Hematopoietic multipotent progenitor cell treated with erythropoietin and hydrocortisone succinate and interleukin-3 and kit ligand, for 17 days (in vitro differentiated cells): ENCODE measurements around the gene ACSS1.

Experiments used
- DNase-seq: peaks from one replicate; pipeline ENCODE4 v3.0.0-alpha.2; 2015; ENCODE audit warnings: low spot score

ACSS1 gene

GRCh38 chr20:25058847-25059810 lies 1.2 kb upstream of the ACSS1 start:
- DNase-seq, result peak; percentile 12

GRCh38 chr20:25057234-25058050 lies 497 bp downstream of the ACSS1 start:
- DNase-seq, result peak; percentile 73

- DNase-seq, result no peak
Measured at GRCh38 chr20:25056690-25057233, 1.2 kb downstream of the ACSS1 start.

- DNase-seq, result peak; percentile 68
Measured at GRCh38 chr20:25055711-25056495, 2.0 kb downstream of the ACSS1 start.

- peak; percentile 66 for DNase-seq
Measured at GRCh38 chr20:25054995-25055629, 2.8 kb downstream of the ACSS1 start.

- no peak for DNase-seq
Measured at GRCh38 chr20:25054096-25054820, 3.7 kb downstream of the ACSS1 start.

GRCh38 chr20:25053255-25054031 lies 4.5 kb downstream of the ACSS1 start:
- no peak for DNase-seq

- DNase-seq, result no peak
Measured at GRCh38 chr20:25052255-25053194, 5.4 kb downstream of the ACSS1 start.

GRCh38 chr20:25051386-25052155 lies 6.4 kb downstream of the ACSS1 start:
- no peak for DNase-seq

GRCh38 chr20:25050501-25051350 lies 7.2 kb downstream of the ACSS1 start:
- DNase-seq, result no peak

GRCh38 chr20:25050082-25050481 lies 7.9 kb downstream of the ACSS1 start:
- DNase-seq, result no peak

GRCh38 chr20:25049261-25050060 lies 8.5 kb downstream of the ACSS1 start:
- no peak for DNase-seq

- DNase-seq, result no peak
Measured at GRCh38 chr20:25048519-25048952, 9.4 kb downstream of the ACSS1 start.

- DNase-seq, result no peak
Measured at GRCh38 chr20:25047766-25048165, 10.2 kb downstream of the ACSS1 start.

- no peak for DNase-seq
Measured at GRCh38 chr20:25046736-25047666, 10.9 kb downstream of the ACSS1 start.
